Testis (tissue), 3 donors: ENCODE results near the gene OR4K17. TPM values are rescaled to one million over a fixed set of nuclear protein-coding genes. Genes with fewer than 3 reads are reported as not detected.
"Not testable (repeated sequence)": the region's sequence is repeated elsewhere in the genome, so short reads cannot be mapped to it uniquely, and the experiment has no call there.

Experiments
- DNase-seq: peaks from one replicate; pipeline ENCODE4 v3.0.0-alpha.2; 2019
- H3K27ac ChIP-seq, 2 donors: fragments of 200-600 bp; sonication (generic); one replicate each; pipeline ENCODE4 v1.5.1; 2019
- H3K27me3 ChIP-seq: fragments of 200-600 bp; sonication (generic); one replicate; pipeline ENCODE4 v1.5.1; 2019
- H3K36me3 ChIP-seq: fragments of 200-600 bp; sonication (generic); one replicate; pipeline ENCODE4 v1.5.1; 2017; ENCODE audit warnings: low read depth; ENCODE audit errors: missing control alignments
- H3K4me1 ChIP-seq: fragments of 200-600 bp; sonication (generic); one replicate; pipeline ENCODE4 v1.5.1; 2019
- H3K4me3 ChIP-seq, 2 donors: fragments of 200-600 bp; sonication (generic); one replicate each; pipeline ENCODE4 v1.5.1; 2017 to 2019
- H3K9me3 ChIP-seq: fragments of 200-600 bp; sonication (generic); one replicate; pipeline ENCODE4 v1.5.1; 2017
- POLR2A ChIP-seq: fragments of 450-650 bp; IDR thresholded peaks from one replicate; pipeline ENCODE4 v1.6.1; 2017; ENCODE audit warnings: antibody characterized with exemption, mild to moderate bottlenecking, moderate library complexity
- intact Hi-C: fragments of 100-400 bp; cut with DNase I; formaldehyde crosslinking; loops from one replicate; pipeline ENCODE4 v1.15.1; 2023; ENCODE audit warnings: low total_unique reads
- polyA plus RNA-seq: library from polyadenylated mRNA; stranded (reverse); fragments of 350-450 nt; fragmentation: Illumina TruSeq; extraction: RNeasy Lipid Tissue Mini Kit (QIAGEN cat#74804); gene quantifications from one replicate; pipeline ENCODE4 v1.2.3, GENCODE V29; 2014; ENCODE audit warnings: low read depth, low replicate concordance; ENCODE audit not compliant: insufficient read depth
- small RNA-seq, 2 donors: library from RNA; depleted of rRNA; stranded (forward); fragments of <200 nt; gene quantifications; one replicate each; pipeline ENCODE3, GENCODE V24; 2016
- total RNA-seq, 2 donors: library from RNA; depleted of rRNA; stranded (reverse); fragments of >200 nt; gene quantifications; one replicate each; pipeline ENCODE4 v1.2.3, GENCODE V29; 2016
- TF ChIP-seq, protein P1 (sequence below), 3 experiments: fragments of 450-650 bp in 2 of 3; fragments of 200-600 bp in 1 of 3; sonication (generic) in 1 of 3; IDR thresholded peaks; one replicate each; pipeline ENCODE4 v1.5.1; 2016 to 2019; ENCODE audit warnings: antibody characterized with exemption in 3 of 3, mild to moderate bottlenecking in 2 of 3, moderate library complexity in 1 of 3

OR4K17 gene
- total and polyA plus RNA-seq, 3 donors from 2014 or later = 0.06 to 0.08 TPM; not detected in 1

DNA sequence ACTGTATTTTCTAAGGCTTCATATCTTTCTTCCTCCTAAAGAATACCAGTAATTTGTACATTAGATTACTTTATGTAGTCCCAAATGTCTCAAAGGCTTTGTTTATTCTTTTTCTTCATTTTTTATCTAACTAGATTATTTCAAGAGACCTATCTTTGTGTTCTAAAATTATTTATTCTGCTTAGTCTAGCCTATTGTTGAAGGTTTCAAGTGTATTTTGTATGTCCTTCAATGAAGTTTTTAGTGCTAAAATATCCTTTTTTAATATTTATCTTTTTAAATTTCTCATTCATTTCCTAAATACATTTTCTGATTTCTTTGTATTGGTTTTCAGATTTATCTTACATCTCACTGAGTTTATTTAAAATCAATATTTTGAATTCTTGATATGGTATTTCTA, 53.9 kb downstream of the OR4K17 start:
- Histone ChIP-seq H3K27ac (no peak overlapping the region), H3K9me3 (no peaks in the 10 kb centered on the region), H3K36me3 (no peaks in the 10 kb centered on the region), H3K4me1 (no peaks in the 10 kb centered on the region), H3K27me3 (no peaks in the 10 kb centered on the region), H3K4me3 (no peak overlapping the region)
- TF ChIP-seq, protein P1, sequence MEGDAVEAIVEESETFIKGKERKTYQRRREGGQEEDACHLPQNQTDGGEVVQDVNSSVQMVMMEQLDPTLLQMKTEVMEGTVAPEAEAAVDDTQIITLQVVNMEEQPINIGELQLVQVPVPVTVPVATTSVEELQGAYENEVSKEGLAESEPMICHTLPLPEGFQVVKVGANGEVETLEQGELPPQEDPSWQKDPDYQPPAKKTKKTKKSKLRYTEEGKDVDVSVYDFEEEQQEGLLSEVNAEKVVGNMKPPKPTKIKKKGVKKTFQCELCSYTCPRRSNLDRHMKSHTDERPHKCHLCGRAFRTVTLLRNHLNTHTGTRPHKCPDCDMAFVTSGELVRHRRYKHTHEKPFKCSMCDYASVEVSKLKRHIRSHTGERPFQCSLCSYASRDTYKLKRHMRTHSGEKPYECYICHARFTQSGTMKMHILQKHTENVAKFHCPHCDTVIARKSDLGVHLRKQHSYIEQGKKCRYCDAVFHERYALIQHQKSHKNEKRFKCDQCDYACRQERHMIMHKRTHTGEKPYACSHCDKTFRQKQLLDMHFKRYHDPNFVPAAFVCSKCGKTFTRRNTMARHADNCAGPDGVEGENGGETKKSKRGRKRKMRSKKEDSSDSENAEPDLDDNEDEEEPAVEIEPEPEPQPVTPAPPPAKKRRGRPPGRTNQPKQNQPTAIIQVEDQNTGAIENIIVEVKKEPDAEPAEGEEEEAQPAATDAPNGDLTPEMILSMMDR (IDR thresholded peaks at IDR 0.05) = no peak
- no peak for TF ChIP-seq POLR2A
- intact Hi-C loops = no loop called here
- no peak for DNase-seq

DNA sequence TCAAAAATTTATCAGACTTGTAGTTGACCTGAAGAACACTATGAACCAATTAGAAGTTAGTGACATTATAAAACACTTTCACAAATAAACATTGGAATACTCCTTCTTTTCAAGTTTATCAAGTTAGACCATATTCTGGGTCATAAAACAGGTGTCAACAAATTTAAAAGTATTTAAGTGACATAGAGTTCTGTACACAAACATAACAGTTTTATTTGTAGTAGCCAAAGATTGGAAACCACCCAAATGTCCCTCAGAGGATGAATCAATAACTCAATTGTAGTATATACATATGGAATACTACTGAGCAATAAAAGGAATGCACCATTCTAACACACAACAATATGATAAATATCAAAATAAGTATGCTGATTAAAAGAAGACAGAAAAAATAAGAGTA, 56.6 kb downstream of the OR4K17 start:
- H3K4me3 ChIP-seq = no peak overlapping the region
- no peaks in the 10 kb centered on the region for H3K4me1 ChIP-seq
- no peaks in the 10 kb centered on the region for H3K9me3 ChIP-seq
- H3K27ac ChIP-seq = no peak overlapping the region
- DNase-seq = no peak
- no peak for TF ChIP-seq POLR2A
- TF ChIP-seq, protein P1 (IDR thresholded peaks at IDR 0.05) = no peak
- intact Hi-C loops = no loop called here
- H3K36me3 ChIP-seq = no peaks in the 10 kb centered on the region
- no peaks in the 10 kb centered on the region for H3K27me3 ChIP-seq

DNA sequence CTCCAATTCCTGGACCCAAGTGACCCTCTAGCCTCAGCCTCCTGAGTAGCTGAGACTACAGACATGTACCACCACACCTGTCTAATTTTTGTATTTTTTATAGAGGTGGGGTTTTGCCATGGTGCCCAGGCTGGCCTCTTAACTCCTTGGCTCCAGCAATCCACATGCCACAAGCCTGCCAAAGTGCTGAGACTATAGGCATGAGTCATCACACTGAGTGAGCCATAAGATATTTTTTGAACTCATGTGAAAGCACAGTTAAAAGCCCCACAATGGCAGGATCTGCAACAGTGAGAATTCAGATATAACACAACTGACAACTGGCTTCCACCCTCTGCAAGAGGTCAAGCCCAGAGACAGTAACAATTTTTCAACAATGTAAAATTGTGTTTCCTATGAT, 59.3 kb downstream of the OR4K17 start:
- H3K4me3 ChIP-seq, H3K9me3 ChIP-seq, H3K4me1 ChIP-seq, DNase-seq, H3K27me3 ChIP-seq, intact Hi-C loops, H3K27ac ChIP-seq, H3K36me3 ChIP-seq: not testable (repeated sequence)

Small RNA genes within 50 kb of the gene (small RNA-seq; reads per million reads assigned to genes)
- 0 reads per million in 2 donors for gene RNA5SP380

Other genes with a start within 250 kb of the OR4K17 start
- under 1 TPM in 1 of 2 donors, not detected in 1; 0.12 TPM for gene OR4K2, start 235.6 kb upstream of the OR4K17 start, total RNA-seq
- not detected for gene OR4K2, start 235.6 kb upstream of the OR4K17 start, polyA plus RNA-seq
- gene OR4K5, start 190.1 kb upstream of the OR4K17 start, total RNA-seq = not detected
- not detected for gene OR4K5, start 190.1 kb upstream of the OR4K17 start, polyA plus RNA-seq
- gene OR4K1, start 179.8 kb upstream of the OR4K17 start, total RNA-seq = not detected
- gene OR4K1, start 179.8 kb upstream of the OR4K17 start, polyA plus RNA-seq = not detected
- under 1 TPM in 1 of 2 donors, not detected in 1; 0.25 TPM for gene OR4K15, start 135.1 kb upstream of the OR4K17 start, total RNA-seq
- gene OR4K15, start 135.1 kb upstream of the OR4K17 start, polyA plus RNA-seq = not detected
- not detected for gene OR4Q2, start 108.6 kb upstream of the OR4K17 start, total RNA-seq
- not detected for gene OR4Q2, start 108.6 kb upstream of the OR4K17 start, polyA plus RNA-seq
- gene OR4K14, start 91.4 kb upstream of the OR4K17 start, total RNA-seq = under 1 TPM; 0.31 to 0.87 TPM
- not detected for gene OR4K14, start 91.4 kb upstream of the OR4K17 start, polyA plus RNA-seq
- under 1 TPM; 0.06 to 0.24 TPM for gene OR4K13, start 74.7 kb upstream of the OR4K17 start, total RNA-seq
- gene OR4K13, start 74.7 kb upstream of the OR4K17 start, polyA plus RNA-seq = not detected
- not detected for gene OR4L1, start 50.7 kb upstream of the OR4K17 start, total RNA-seq
- gene OR4L1, start 50.7 kb upstream of the OR4K17 start, polyA plus RNA-seq = not detected
- gene OR4N5, start 28.1 kb downstream of the OR4K17 start, total RNA-seq = not detected
- not detected for gene OR4N5, start 28.1 kb downstream of the OR4K17 start, polyA plus RNA-seq
- not detected for gene OR11G2, start 80.2 kb downstream of the OR4K17 start, total RNA-seq
- not detected for gene OR11G2, start 80.2 kb downstream of the OR4K17 start, polyA plus RNA-seq
- not detected for gene OR11H6, start 113.0 kb downstream of the OR4K17 start, total RNA-seq
- gene OR11H6, start 113.0 kb downstream of the OR4K17 start, polyA plus RNA-seq = not detected
- gene OR11H7, start 118.2 kb downstream of the OR4K17 start, total RNA-seq = not detected
- not detected for gene OR11H7, start 118.2 kb downstream of the OR4K17 start, polyA plus RNA-seq
- under 1 TPM in 1 of 2 donors, not detected in 1; 0.19 TPM for gene OR11H4, start 128.5 kb downstream of the OR4K17 start, total RNA-seq
- gene OR11H4, start 128.5 kb downstream of the OR4K17 start, polyA plus RNA-seq = not detected
- gene TTC5, start 195.2 kb downstream of the OR4K17 start, total RNA-seq = 10 to 100 TPM; 20.4 to 23.6 TPM
- gene TTC5, start 195.2 kb downstream of the OR4K17 start, polyA plus RNA-seq = 36.6 TPM
- gene CCNB1IP1, start 222.5 kb downstream of the OR4K17 start, total RNA-seq = 10 to 100 TPM; 38.7 to 46.7 TPM
- 46.0 TPM for gene CCNB1IP1, start 222.5 kb downstream of the OR4K17 start, polyA plus RNA-seq
- gene PARP2, start 232.9 kb downstream of the OR4K17 start, total RNA-seq = 10 to 100 TPM; 38.1 to 50.7 TPM
- gene PARP2, start 232.9 kb downstream of the OR4K17 start, polyA plus RNA-seq = 40.0 TPM